DOHH2 (cell line): ENCODE data around the gene SNRNP35.
"Not testable (repeated sequence)": the region's sequence is repeated elsewhere in the genome, so short reads cannot be mapped to it uniquely, and the experiment has no call there.

ENCODE experiments used
- H3F3A ChIP-seq: fragments of 200-600 bp; sonication (generic), shearing (Covaris generic); 2 replicates; pipeline ENCODE4 v1.6.0; 2016; ENCODE audit warnings: antibody characterized with exemption, mild to moderate bottlenecking; ENCODE audit not compliant: control insufficient read depth, insufficient read depth
- H3K27ac ChIP-seq: fragments of 200-600 bp; sonication (generic); 2 replicates; pipeline ENCODE4 v1.5.1; 2014; ENCODE audit warnings: low read depth, mild to moderate bottlenecking, low read length, moderate library complexity
- H3K27me3 ChIP-seq: fragments of 200-600 bp; sonication (generic); 2 replicates; pipeline ENCODE4 v1.6.1; 2014; ENCODE audit warnings: mild to moderate bottlenecking, low read length, mixed read lengths; ENCODE audit not compliant: control insufficient read depth
- H3K36me3 ChIP-seq: fragments of 200-600 bp; sonication (generic); 2 replicates; pipeline ENCODE4 v1.6.1; 2014; ENCODE audit warnings: mild to moderate bottlenecking, low read length, moderate library complexity, mixed read lengths; ENCODE audit not compliant: control insufficient read depth
- H3K4me1 ChIP-seq: fragments of 200-600 bp; sonication (generic); 2 replicates; pipeline ENCODE4 v1.6.1; 2014; ENCODE audit warnings: mild to moderate bottlenecking, low read length, mixed read lengths; ENCODE audit not compliant: control insufficient read depth
- H3K4me2 ChIP-seq: fragments of 200-600 bp; sonication (generic); 2 replicates; pipeline ENCODE4 v1.6.0; 2014; ENCODE audit warnings: mild to moderate bottlenecking, low read length, moderate library complexity
- H3K4me3 ChIP-seq: fragments of 200-600 bp; sonication (generic); 2 replicates; pipeline ENCODE4 v1.5.1; 2014; ENCODE audit warnings: mild to moderate bottlenecking, low read length, mixed read lengths
- H3K79me2 ChIP-seq: fragments of 200-600 bp; sonication (generic); 2 replicates; pipeline ENCODE4 v1.6.1; 2014; ENCODE audit warnings: mild to moderate bottlenecking, low read length, mixed read lengths; ENCODE audit not compliant: control insufficient read depth
- H3K9me2 ChIP-seq: fragments of 200-600 bp; sonication (generic); replicated peaks from 2 replicates; pipeline ENCODE4 v1.6.1; 2014; ENCODE audit warnings: mild to moderate bottlenecking, low read length, mixed read lengths; ENCODE audit not compliant: control insufficient read depth
- H3K9me3 ChIP-seq: fragments of 200-600 bp; sonication (generic); 2 replicates; pipeline ENCODE4 v1.6.1; 2014; ENCODE audit warnings: antibody characterized with exemption, low read length, mixed read lengths; ENCODE audit not compliant: control insufficient read depth, insufficient read depth
- H4K20me1 ChIP-seq: fragments of 200-600 bp; sonication (generic); 2 replicates; pipeline ENCODE4 v1.6.0; 2014; ENCODE audit warnings: low read depth, mild to moderate bottlenecking, antibody characterized with exemption, low read length, moderate library complexity; ENCODE audit not compliant: control insufficient read depth, insufficient read depth
- CTCF ChIP-seq: fragments of 200-600 bp; sonication (generic); IDR thresholded peaks from one replicate; pipeline ENCODE4 v1.5.1; 2014; ENCODE audit warnings: antibody characterized with exemption, mild to moderate bottlenecking, low read depth, low read length; ENCODE audit not compliant: poor library complexity, severe bottlenecking
- EZH2phosphoT487 ChIP-seq: fragments of 200-600 bp; sonication (generic); IDR thresholded peaks from 2 replicates; pipeline ENCODE4 v1.6.1; 2017; ENCODE audit warnings: borderline replicate concordance, mild to moderate bottlenecking, antibody characterized with exemption, low read length, moderate library complexity, mixed read lengths

Gene SNRNP35

GRCh38 chr12:123506843-123507236, 48.9 kb downstream of the SNRNP35 start:
- Histone ChIP-seq H3K4me3 (no peak overlapping the region), H3K4me2 (no peak overlapping the region), H3K27ac (no peak overlapping the region), H3F3A (no peaks in the 10 kb centered on the region), H4K20me1 (no peaks in the 10 kb centered on the region), H3K27me3 (no peaks in the 10 kb centered on the region), H3K79me2 (no peaks in the 10 kb centered on the region), H3K4me1 (no peaks in the 10 kb centered on the region), H3K9me3 (no peaks in the 10 kb centered on the region), H3K36me3 (no peaks in the 10 kb centered on the region), H3K9me2 (no peaks in the 10 kb centered on the region)
- no peak for TF ChIP-seq EZH2phosphoT487
- TF ChIP-seq CTCF, result no peak

GRCh38 chr12:123512838-123513665, 55.1 kb downstream of the SNRNP35 start:
- Histone ChIP-seq H3K36me3 (no peaks in the 10 kb centered on the region), H3K27me3 (no peaks in the 10 kb centered on the region), H3K79me2 (no peaks in the 10 kb centered on the region), H3K9me3 (no peaks in the 10 kb centered on the region), H3K4me3 (no peak overlapping the region), H4K20me1 (no peaks in the 10 kb centered on the region), H3F3A (no peaks in the 10 kb centered on the region), H3K27ac (no peak overlapping the region), H3K4me1 (no peaks in the 10 kb centered on the region), H3K4me2 (no peak overlapping the region), H3K9me2 (no peaks in the 10 kb centered on the region)
- no peak for TF ChIP-seq EZH2phosphoT487
- TF ChIP-seq CTCF, result no peak

GRCh38 chr12:123513805-123514204, 55.9 kb downstream of the SNRNP35 start:
- H3K9me3 ChIP-seq, result no peaks in the 10 kb centered on the region
- H3K4me3 ChIP-seq, result no peak overlapping the region
- H3K4me2 ChIP-seq, result no peak overlapping the region
- no peaks in the 10 kb centered on the region for H3K9me2 ChIP-seq
- H3K27ac ChIP-seq, result no peak overlapping the region
- H3K4me1 ChIP-seq, result no peaks in the 10 kb centered on the region
- no peaks in the 10 kb centered on the region for H3K27me3 ChIP-seq
- H4K20me1 ChIP-seq, result no peaks in the 10 kb centered on the region
- no peaks in the 10 kb centered on the region for H3K79me2 ChIP-seq
- no peaks in the 10 kb centered on the region for H3F3A ChIP-seq
- TF ChIP-seq EZH2phosphoT487 (no peak), CTCF (no peak)
- H3K36me3 ChIP-seq, result no peaks in the 10 kb centered on the region

- not testable (repeated sequence) for H3K27ac ChIP-seq, H3K36me3 ChIP-seq, H4K20me1 ChIP-seq, H3K4me1 ChIP-seq, H3K79me2 ChIP-seq, H3K9me3 ChIP-seq, H3F3A ChIP-seq, H3K4me3 ChIP-seq, H3K4me2 ChIP-seq, H3K27me3 ChIP-seq, H3K9me2 ChIP-seq
Observed at GRCh38 chr12:123514582-123515221, 56.8 kb downstream of the SNRNP35 start.
